Activated naive CD4-positive, alpha-beta T cell treated with anti-CD3 and anti-CD28 coated beads, Interleukin-2, amount 10 ng/mL, durations not matched to agents 7 days and 5 days (primary cell): ENCODE data around the gene KRT39.

ENCODE experiments used
- CTCF ChIA-PET: fragments of 350-600 bp; sonication (Branson Sonifier 250); formaldehyde crosslinking; loops from one replicate; lab custom pipeline; 2021; ENCODE audit warnings: antibody characterized with exemption; lab: Charles Lee
- DNase-seq: peaks from one replicate; pipeline ENCODE4 v3.0.0-alpha.2; 2020
- H3K27ac Mint-ChIP-seq: one replicate; pipeline ENCODE4 v1.8.0; 2021; ENCODE audit warnings: mild to moderate bottlenecking, moderate library complexity, mixed read lengths
- H3K27me3 Mint-ChIP-seq: one replicate; pipeline ENCODE4 v1.8.0; 2021; ENCODE audit warnings: mild to moderate bottlenecking, mixed read lengths
- H3K36me3 Mint-ChIP-seq: one replicate; pipeline ENCODE4 v1.8.0; 2021; ENCODE audit warnings: mixed read lengths
- H3K4me1 Mint-ChIP-seq: one replicate; pipeline ENCODE4 v1.8.0; 2021; ENCODE audit warnings: mixed read lengths
- H3K4me3 Mint-ChIP-seq: one replicate; pipeline ENCODE4 v1.8.0; 2021; ENCODE audit warnings: mild to moderate bottlenecking, moderate library complexity, mixed read lengths
- H3K9me3 Mint-ChIP-seq: one replicate; pipeline ENCODE4 v1.8.0; 2021; ENCODE audit warnings: mixed read lengths

KRT39 gene

DNA sequence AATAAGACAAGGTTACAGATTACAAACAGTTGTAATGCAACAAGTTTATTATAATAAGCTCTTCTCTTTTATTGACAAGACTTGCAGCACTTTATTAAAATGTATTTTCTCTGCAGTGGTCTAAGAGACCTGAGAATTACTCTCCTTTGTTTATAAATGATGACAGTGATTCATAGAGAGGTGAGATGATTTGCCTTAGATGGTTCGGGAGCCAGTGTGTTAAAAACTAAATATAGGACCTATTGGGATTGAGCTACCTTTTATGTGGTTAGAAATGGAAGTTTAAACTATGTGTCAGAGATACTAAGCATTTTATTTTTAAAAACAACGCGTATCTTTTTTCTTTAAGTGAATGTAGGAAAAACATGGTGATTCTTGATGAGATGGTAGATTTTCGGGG lies 30.1 kb upstream of the KRT39 start:
- no peak overlapping the region for H3K4me3 Mint-ChIP-seq
- peaks cover 26% of the 10 kb centered on the region for H3K27me3 Mint-ChIP-seq
- no peaks in the 10 kb centered on the region for H3K36me3 Mint-ChIP-seq
- CTCF ChIA-PET: no interaction called here
- H3K9me3 Mint-ChIP-seq: no peaks in the 10 kb centered on the region
- no peak overlapping the region for H3K27ac Mint-ChIP-seq
- DNase-seq: no peak
- H3K4me1 Mint-ChIP-seq: no peaks in the 10 kb centered on the region

DNA sequence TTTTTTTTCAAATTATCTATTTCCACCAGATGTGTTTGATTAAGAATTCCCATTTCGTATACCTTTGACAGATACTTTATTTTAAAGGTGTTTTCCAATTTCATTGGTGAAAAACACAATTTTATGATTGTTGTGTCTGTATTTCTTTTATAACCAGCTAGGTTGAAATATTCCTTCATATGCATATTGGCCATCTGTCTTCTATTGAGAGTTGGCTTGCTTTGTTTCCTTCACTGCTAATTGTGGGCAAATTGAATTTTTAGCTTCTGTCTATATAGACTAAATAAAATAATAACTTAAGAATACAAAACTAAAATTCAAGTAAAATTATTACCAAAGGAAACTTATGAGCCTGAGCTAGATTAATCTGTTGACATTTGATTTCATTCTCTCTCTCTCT lies 28.4 kb upstream of the KRT39 start:
- no peak overlapping the region for H3K4me3 Mint-ChIP-seq
- CTCF ChIA-PET: interaction anchor here (0.6 kb wide), 1 partner anchor 379 kb away, joined by 3 read pairs; no protein-coding TSS in a partner anchor
- no peaks in the 10 kb centered on the region for H3K9me3 Mint-ChIP-seq
- H3K27ac Mint-ChIP-seq: no peak overlapping the region
- no peaks in the 10 kb centered on the region for H3K36me3 Mint-ChIP-seq
- no peak for DNase-seq
- H3K4me1 Mint-ChIP-seq: no peaks in the 10 kb centered on the region
- H3K27me3 Mint-ChIP-seq: peaks cover 26% of the 10 kb centered on the region

DNA sequence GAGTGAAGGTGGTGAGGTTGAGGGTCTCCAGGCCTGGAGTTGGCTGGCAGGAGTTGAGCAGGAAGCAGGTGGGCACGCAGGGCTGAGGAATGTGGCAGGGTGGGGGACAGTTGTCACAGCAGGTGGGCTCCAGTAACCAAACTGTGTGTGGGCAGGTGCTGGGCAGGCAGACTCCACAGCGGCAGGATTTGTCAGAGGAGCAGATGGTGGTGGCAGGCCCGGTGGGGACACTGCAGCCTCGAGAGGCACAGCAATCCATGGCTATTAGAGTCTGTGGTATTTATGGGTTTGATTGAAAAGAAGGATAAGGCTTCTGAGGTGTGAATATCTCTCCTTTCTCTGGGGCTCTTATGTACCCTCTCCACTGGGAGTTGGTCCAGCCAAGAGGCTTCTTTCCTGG lies 27.1 kb upstream of the KRT39 start, which contains the start of gene KRTAP3-3:
TSS of gene KRTAP3-3 (minus strand) at position 326 of the 400 bp plus-strand sequence. CDS start at position 259, 67 bp downstream.
- H3K36me3 Mint-ChIP-seq: no peaks in the 10 kb centered on the region
- CTCF ChIA-PET: no interaction called here
- DNase-seq: no peak
- no peaks in the 10 kb centered on the region for H3K9me3 Mint-ChIP-seq
- H3K4me1 Mint-ChIP-seq: no peaks in the 10 kb centered on the region
- H3K27ac Mint-ChIP-seq: no peak within 1 kb of the TSS
- peaks cover 20% of the 10 kb centered on the region for H3K27me3 Mint-ChIP-seq
- no peak within 1 kb of the TSS for H3K4me3 Mint-ChIP-seq

DNA sequence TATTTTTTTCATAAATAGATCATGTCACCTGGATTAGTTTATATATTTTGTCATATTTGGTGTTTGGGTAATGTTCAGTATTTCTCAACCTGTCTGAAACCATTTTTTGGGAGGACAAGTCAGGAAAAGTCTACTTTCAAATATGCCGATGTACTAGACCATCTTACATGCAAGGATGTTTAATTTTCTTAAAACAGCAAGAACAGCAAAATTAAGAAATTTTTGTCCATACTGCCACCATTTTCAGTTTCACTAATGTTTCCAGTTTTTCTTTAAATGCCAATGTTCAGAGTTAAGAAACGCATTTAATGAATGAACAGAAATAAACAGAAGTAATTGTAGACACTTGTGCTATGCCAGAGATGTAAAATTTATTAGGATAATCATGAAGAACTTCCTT lies 26.3 kb upstream of the KRT39 start:
- H3K4me3 Mint-ChIP-seq: no peak overlapping the region
- H3K9me3 Mint-ChIP-seq: no peaks in the 10 kb centered on the region
- no peak overlapping the region for H3K27ac Mint-ChIP-seq
- CTCF ChIA-PET: no interaction called here
- H3K36me3 Mint-ChIP-seq: no peaks in the 10 kb centered on the region
- H3K4me1 Mint-ChIP-seq: no peaks in the 10 kb centered on the region
- peaks cover 21% of the 10 kb centered on the region for H3K27me3 Mint-ChIP-seq
- DNase-seq: no peak

DNA sequence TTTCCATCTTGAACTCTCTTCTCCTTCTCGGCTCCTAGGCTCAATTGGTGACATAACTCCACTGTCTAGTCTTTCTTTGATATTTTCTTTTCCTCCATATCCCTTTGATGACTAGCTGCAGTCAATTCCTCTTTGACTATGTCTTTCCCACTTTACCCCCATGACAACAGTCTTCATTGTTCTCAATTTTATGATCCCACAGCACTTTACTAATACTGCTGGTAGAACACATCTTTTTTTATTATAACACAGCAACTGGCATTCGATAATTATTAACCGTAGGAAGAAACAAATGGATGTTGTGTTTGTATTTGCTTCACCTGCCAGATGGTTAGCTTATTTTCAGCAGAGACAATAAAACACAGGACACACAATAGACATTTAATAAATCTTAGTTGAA lies 25.9 kb upstream of the KRT39 start:
- Mint-ChIP-seq H3K4me3 (no peak overlapping the region), H3K36me3 (no peaks in the 10 kb centered on the region), H3K4me1 (no peaks in the 10 kb centered on the region), H3K9me3 (no peaks in the 10 kb centered on the region), H3K27ac (no peak overlapping the region), H3K27me3 (peaks cover 22% of the 10 kb centered on the region)
- CTCF ChIA-PET: no interaction called here
- no peak for DNase-seq

DNA sequence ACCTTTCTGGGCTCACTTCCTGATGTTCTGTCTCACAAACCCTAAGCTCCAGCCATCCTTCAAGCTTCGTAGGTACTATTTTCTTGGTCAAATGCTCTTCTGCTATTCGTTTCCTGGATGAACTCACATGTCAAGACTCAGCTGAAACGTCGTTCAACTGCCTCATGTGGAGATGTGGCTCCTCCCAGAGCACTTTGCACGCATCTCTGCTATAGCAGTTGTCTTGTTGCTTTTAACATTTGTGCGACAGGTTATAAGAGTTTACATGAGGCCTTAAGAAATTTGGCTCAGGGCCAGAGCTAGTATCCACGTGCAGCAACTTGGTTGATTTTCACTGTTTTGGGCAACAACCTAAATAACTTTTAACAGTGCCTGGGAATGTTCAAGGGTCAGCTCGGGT lies 20.2 kb upstream of the KRT39 start:
- peaks cover 19% of the 10 kb centered on the region for H3K27me3 Mint-ChIP-seq
- no peaks in the 10 kb centered on the region for H3K9me3 Mint-ChIP-seq
- DNase-seq: no peak
- H3K36me3 Mint-ChIP-seq: no peaks in the 10 kb centered on the region
- H3K4me3 Mint-ChIP-seq: no peak overlapping the region
- H3K27ac Mint-ChIP-seq: no peak overlapping the region
- CTCF ChIA-PET: no interaction called here
- no peaks in the 10 kb centered on the region for H3K4me1 Mint-ChIP-seq

DNA sequence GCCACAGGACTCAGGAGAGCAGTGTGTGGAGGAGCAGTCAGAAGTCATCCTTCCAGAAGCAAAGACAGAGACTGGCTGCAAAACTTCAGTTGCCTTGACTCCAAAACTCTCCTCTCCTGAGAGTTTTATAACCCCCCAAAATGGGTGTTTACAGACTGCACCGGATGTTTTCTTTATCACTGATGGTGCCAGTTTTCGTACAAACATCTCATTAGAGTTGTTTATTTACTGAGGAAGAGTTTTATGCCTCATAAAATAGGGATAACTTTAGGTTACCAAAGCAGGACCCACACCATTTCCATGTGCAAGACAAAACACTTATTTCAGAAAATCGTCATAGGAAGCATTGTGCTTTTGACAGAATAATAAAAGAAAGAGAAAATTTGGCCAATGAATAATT lies 17.5 kb upstream of the KRT39 start, which contains the start of gene KRT40:
TSS of gene KRT40 (minus strand) at position 101 of the 400 bp plus-strand sequence. CDS start at position 48, 53 bp downstream.
- no peak within 1 kb of the TSS for H3K27ac Mint-ChIP-seq
- CTCF ChIA-PET: interaction anchor here (0.5 kb wide), 1 partner anchor 17 kb away, joined by 4 read pairs; no protein-coding TSS in a partner anchor
- no peak for DNase-seq

DNA sequence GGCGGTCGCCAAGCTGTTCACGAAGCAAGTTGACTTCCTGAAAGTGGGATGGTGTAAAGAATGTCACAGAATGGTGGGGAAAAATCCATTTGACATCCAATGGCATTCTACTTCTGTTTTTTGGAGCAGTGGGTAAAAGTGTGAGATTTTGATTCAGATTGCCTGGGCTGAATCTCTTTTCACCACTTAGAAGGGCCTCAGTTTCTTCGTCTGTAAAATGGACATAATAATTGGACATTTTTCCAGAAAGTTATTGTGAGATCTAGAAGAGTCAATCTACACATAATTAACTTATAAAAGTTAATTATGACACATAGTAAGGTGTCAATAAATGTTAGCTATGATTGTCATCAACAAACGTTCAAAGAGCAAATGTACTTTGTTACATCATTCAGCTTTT lies 14.4 kb upstream of the KRT39 start:
- Mint-ChIP-seq H3K9me3 (no peaks in the 10 kb centered on the region), H3K4me3 (no peak overlapping the region), H3K36me3 (no peaks in the 10 kb centered on the region), H3K27me3 (peaks cover 12% of the 10 kb centered on the region), H3K27ac (no peak overlapping the region), H3K4me1 (no peaks in the 10 kb centered on the region)
- CTCF ChIA-PET: no interaction called here
- DNase-seq: no peak

More for the DNA sequence above, 17.5 kb upstream of the KRT39 start, which contains the start of gene KRT40:
- no peaks in the 10 kb centered on the region for H3K9me3 Mint-ChIP-seq
- no peak within 1 kb of the TSS for H3K4me3 Mint-ChIP-seq
- H3K27me3 Mint-ChIP-seq: peaks cover 19% of the 10 kb centered on the region
- H3K36me3 Mint-ChIP-seq: no peaks in the 10 kb centered on the region
- H3K4me1 Mint-ChIP-seq: no peaks in the 10 kb centered on the region

DNA sequence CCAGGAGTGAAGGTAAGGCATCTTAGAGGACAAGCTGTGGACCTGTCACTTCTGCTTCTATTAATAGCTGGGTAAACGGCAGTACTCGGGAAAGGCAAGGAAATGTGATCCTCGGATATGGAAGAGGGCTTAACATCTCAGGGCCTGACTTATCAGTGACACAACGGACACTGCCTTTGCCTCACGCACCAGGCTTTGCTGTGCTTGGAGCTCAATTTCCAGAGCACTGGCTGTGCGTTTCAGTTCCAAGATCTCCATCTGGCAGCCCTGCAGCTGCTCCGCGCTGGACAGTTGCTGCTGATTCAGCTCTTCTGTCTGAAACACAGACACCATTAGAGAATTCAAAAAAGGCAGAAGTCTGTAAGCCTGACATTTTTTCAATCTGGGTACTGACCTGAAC lies 13.8 kb upstream of the KRT39 start:
- H3K4me3 Mint-ChIP-seq: no peak overlapping the region
- CTCF ChIA-PET: no interaction called here

DNA sequence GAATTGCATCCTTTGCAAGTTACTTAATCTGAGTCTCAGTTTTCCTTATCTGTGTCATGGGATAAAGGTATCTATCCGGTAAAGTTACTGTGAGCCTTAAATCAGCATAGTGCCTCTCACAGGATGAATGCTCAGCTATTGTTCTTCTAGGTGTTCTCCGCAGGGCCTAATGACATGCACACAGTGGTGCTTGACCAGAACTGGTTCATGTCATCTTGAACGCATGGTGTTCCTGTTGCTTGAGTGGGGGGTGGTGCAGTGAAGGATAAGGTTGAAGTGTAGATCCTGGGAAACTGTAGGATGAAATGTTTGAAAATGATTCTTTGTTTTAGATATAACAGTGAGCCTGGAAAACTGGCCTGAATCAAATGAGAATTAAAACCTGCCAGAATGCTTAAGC lies 13.4 kb upstream of the KRT39 start:
- Mint-ChIP-seq H3K4me1 (no peaks in the 10 kb centered on the region), H3K9me3 (no peaks in the 10 kb centered on the region), H3K27me3 (peaks cover 14% of the 10 kb centered on the region), H3K27ac (no peak overlapping the region), H3K36me3 (no peaks in the 10 kb centered on the region), H3K4me3 (no peak overlapping the region)
- CTCF ChIA-PET: no interaction called here
- DNase-seq: no peak

More for the DNA sequence above, 13.8 kb upstream of the KRT39 start:
- Mint-ChIP-seq H3K9me3 (no peaks in the 10 kb centered on the region), H3K27me3 (peaks cover 14% of the 10 kb centered on the region), H3K27ac (no peak overlapping the region), H3K36me3 (no peaks in the 10 kb centered on the region), H3K4me1 (no peaks in the 10 kb centered on the region)
- no peak for DNase-seq

DNA sequence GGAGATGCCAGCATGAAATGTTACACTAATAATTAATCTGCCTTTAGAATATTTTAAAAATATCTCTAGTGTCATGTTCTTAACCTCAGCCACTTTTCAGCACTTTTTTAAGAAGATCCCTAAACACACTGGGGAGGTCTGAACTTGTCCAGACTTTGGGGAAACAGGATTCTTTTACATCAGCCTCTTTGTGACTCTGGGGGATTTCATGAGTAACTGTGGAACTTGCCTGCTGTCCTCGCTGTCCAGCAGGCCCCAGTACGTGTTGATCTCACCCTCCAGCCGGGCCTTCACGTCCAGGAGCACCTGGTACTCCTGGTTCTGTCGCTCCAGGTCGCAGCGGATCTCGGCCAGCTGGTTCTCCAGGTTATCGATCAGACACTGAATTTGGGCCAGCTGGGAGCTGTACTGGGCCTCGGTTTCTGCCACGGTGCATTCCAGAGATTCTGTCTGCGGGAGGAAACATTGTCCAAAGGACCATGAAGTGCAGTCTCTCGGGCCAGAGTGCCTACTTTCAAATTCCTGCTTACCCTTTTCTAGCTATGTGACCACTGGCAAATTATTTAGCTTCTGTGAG lies 11.9 kb upstream of the KRT39 start:
- H3K4me1 Mint-ChIP-seq: no peaks in the 10 kb centered on the region
- no peaks in the 10 kb centered on the region for H3K9me3 Mint-ChIP-seq
- no peaks in the 10 kb centered on the region for H3K36me3 Mint-ChIP-seq
- no peak for DNase-seq
- CTCF ChIA-PET: no interaction called here
- no peak overlapping the region for H3K4me3 Mint-ChIP-seq
- H3K27me3 Mint-ChIP-seq: peaks cover 17% of the 10 kb centered on the region
- H3K27ac Mint-ChIP-seq: no peak overlapping the region

DNA sequence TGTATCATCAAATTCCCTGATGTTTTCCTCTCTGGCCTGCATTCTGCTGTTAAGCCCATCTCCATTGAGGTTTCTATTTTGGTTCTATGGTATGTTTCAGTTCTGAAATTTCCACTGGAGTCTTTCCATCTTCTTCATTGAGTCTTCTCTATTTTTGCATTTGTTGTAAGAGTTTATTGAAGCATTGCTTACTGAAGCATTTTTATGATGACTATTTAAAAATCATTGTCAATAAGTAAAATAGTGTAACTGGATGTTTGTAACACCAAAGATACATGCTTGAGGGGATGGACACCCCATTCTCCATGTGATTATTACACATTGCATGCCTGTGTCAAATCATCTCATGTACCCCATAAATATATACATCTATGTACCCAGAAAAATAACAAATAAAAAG lies 8.8 kb upstream of the KRT39 start:
- H3K27me3 Mint-ChIP-seq: peaks cover 23% of the 10 kb centered on the region
- H3K4me3 Mint-ChIP-seq: no peak overlapping the region
- no peaks in the 10 kb centered on the region for H3K4me1 Mint-ChIP-seq
- CTCF ChIA-PET: no interaction called here
- no peaks in the 10 kb centered on the region for H3K9me3 Mint-ChIP-seq
- H3K27ac Mint-ChIP-seq: no peak overlapping the region
- no peaks in the 10 kb centered on the region for H3K36me3 Mint-ChIP-seq
- no peak for DNase-seq

DNA sequence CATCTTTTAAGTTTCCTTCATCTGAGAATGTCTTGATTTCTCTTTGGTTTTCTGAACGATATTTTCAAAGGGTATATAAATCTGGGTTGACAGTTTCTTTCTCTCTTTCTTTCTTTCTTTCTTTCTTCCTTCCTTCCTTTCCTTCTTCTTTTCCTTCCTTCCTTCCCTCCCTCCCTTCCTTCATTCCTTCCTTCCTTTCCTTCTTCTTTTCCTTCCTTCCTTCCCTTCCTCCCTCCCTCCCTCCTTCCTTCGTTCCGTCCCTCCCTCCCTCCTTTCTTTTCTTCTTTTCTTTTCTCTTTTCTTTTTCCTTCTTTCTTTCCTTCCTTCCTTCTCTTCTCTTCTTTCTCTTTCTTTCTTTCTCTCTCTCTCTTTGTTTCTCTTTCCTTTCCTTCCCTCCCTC lies 7.6 kb upstream of the KRT39 start:
- DNase-seq: no peak
- no peak overlapping the region for H3K27ac Mint-ChIP-seq
- peaks cover 23% of the 10 kb centered on the region for H3K27me3 Mint-ChIP-seq
- no peak overlapping the region for H3K4me3 Mint-ChIP-seq
- CTCF ChIA-PET: no interaction called here
- no peaks in the 10 kb centered on the region for H3K4me1 Mint-ChIP-seq
- H3K9me3 Mint-ChIP-seq: no peaks in the 10 kb centered on the region
- H3K36me3 Mint-ChIP-seq: no peaks in the 10 kb centered on the region

DNA sequence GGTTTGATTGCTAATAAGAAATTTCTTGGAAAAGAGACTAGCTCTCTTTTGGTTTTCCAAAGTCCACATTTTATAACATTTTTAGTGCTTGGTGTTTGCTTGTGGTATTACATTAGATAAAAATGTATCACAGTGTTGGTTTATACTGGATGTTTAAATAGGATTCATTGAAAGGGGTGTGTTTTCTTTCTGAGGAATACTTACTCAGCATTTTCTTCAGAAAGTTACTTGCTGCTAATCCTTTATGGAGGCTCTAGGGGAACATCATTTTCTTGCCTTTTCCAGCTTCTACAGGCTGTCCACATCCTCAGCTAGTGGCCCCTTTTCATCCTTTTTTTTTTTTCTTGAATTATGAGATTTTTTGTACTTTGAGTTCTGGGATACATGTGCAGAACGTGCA lies 834 bp upstream of the KRT39 start:
- Mint-ChIP-seq H3K4me3 (no peak overlapping the region), H3K36me3 (no peaks in the 10 kb centered on the region), H3K27ac (no peak overlapping the region), H3K4me1 (no peaks in the 10 kb centered on the region), H3K9me3 (no peaks in the 10 kb centered on the region), H3K27me3 (peaks cover 16% of the 10 kb centered on the region)
- DNase-seq: no peak
- CTCF ChIA-PET: interaction anchor here (0.9 kb wide), 1 partner anchor 16 kb away, joined by 4 read pairs; the partner anchor contains the start of gene KRT40

DNA sequence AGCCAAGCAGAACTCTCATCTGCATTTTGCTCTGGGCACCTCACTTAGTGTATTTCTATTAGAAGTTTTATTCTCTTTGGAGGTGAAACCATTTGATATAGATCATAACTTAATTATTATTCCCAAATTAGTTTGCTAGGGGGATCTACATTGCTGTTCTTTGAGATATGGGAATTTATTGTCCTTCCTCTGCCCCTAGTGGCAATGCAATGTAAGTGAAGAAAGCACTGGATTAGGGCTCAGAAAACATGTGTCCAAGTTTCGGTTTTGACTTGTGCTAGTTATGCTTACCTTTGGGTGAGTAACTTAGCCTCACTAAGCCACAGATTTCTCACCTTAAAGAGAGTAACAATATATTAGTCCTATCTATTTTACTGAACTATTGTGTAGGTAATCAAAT lies 2.9 kb downstream of the KRT39 start:
- Mint-ChIP-seq H3K4me3 (no peak overlapping the region), H3K27ac (no peak overlapping the region), H3K9me3 (no peaks in the 10 kb centered on the region), H3K36me3 (no peaks in the 10 kb centered on the region), H3K4me1 (peaks cover 5% of the 10 kb centered on the region), H3K27me3 (peaks cover 12% of the 10 kb centered on the region)
- CTCF ChIA-PET: no interaction called here
- no peak for DNase-seq
